ENCODE data around the gene EYS.

DNA sequence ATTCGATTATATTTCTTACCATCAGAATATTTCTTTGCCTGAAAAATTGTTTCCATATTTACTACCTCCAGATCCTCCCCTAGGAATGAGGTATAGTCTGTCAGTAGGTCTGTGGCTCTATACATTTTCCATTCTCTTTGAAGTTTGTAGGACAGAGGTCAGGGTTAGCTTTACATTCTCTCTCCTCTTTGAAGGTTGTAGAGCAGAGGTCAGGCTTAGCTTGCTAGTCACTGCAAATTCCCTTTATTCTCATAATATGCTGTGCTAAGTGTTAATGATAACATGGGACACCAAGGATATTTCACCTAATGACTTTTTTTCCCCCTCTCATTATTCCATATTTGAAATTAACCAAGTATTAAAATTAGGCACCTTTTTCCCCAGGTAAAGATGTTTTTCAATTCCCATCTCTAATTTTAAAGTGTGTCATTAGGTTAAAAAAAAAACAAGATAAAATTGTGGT lies 1660.2 kb downstream of the EYS start:
- no peak for TF ChIP-seq CTCF (IDR thresholded peaks at IDR 0.05; ENCODE audit: low read length)
- no peak for TF ChIP-seq EZH2 (optimal IDR thresholded peaks at IDR 0.05; ENCODE audit: low read depth, low read length)

All from MM.1S (cell line).